ENCODE results near the gene MAN1C1. TPM values are rescaled to one million over a fixed set of nuclear protein-coding genes. Genes with fewer than 3 reads are reported as not detected.

The MAN1C1 gene
- total RNA-seq, 1 experiment from 2014 or later = 1.2 TPM

GRCh38 chr1:25765923-25766589 is 149.5 kb downstream of the MAN1C1 start:
- H3K4me2 ChIP-seq (ENCODE audit: low read length) = no peak overlapping the region
- H3K4me3 ChIP-seq (replicated peaks in 1 of 2; ENCODE audit: low read depth in 1 of 2, low read length in 2 of 2) = no peak overlapping the region
- ATAC-seq (no peak), DNase-seq (ENCODE audit: low read depth, low spot score) (no peak)
- no peaks in the 10 kb centered on the region for H3K27me3 ChIP-seq (ENCODE audit: insufficient read depth, low read length)
- H3K79me2 ChIP-seq (ENCODE audit: insufficient read depth, low read length) = no peaks in the 10 kb centered on the region
- no peaks in the 10 kb centered on the region for H3K4me1 ChIP-seq (ENCODE audit: control insufficient read depth in 1 of 2, insufficient read depth in 2 of 2, low read length in 2 of 2)
- ChIA-PET RAD21 (ENCODE audit: low non-redundant PET in 1 of 2, low total read pairs in 2 of 2, uncharacterized antibody in 2 of 2, unreplicated experiment in 2 of 2) (no interaction called here), POLR2A (no interaction called here), CTCF (no interaction called here)
- no peaks in the 10 kb centered on the region for H3K9me2 ChIP-seq (ENCODE audit: insufficient read depth)
- no peaks in the 10 kb centered on the region for H3K36me3 ChIP-seq (ENCODE audit: control insufficient read depth in 1 of 2, insufficient read depth in 2 of 2, low read length in 2 of 2)
- no peak overlapping the region for H3K27ac ChIP-seq (ENCODE audit: low read depth, low read length)
- H3K9me3 ChIP-seq (ENCODE audit: control insufficient read depth in 1 of 2, insufficient read depth in 1 of 2, low read depth in 1 of 2, low read length in 2 of 2) = no peaks in the 10 kb centered on the region
- TF ChIP-seq ELF1 (IDR thresholded peaks at IDR 0.05; ENCODE audit: borderline replicate concordance, low read depth) (no peak), FOSL1 (IDR thresholded peaks at IDR 0.05; ENCODE audit: low read depth) (no peak), EZH2phosphoT487 (IDR thresholded peaks at IDR 0.05; ENCODE audit: borderline replicate concordance) (no peak), RAD21 (IDR thresholded peaks at IDR 0.05; ENCODE audit: low read depth) (no peak), EZH2 (IDR thresholded peaks at IDR 0.05) (no peak), ZBTB33 (IDR thresholded peaks at IDR 0.05; ENCODE audit: extremely low read depth, insufficient replicate concordance, low read length) (no peak), SP1 (IDR thresholded peaks at IDR 0.05; ENCODE audit: low read depth) (no peak), REST (IDR thresholded peaks at IDR 0.05; ENCODE audit: low read depth) (no peak), ZFX (IDR thresholded peaks at IDR 0.05) (no peak), ZNF274 (IDR thresholded peaks at IDR 0.05; ENCODE audit: low read depth, low read length) (no peak), SIN3A (IDR thresholded peaks at IDR 0.05; ENCODE audit: low read depth) (no peak), CBX3 (IDR thresholded peaks at IDR 0.05; ENCODE audit: low read depth) (no peak)
- no peaks in the 10 kb centered on the region for H4K20me1 ChIP-seq (ENCODE audit: insufficient read depth)
- BruUV-seq (replicated peaks) = no TSS peak
- H2AFZ ChIP-seq (ENCODE audit: low read depth, low read length, poor library complexity, severe bottlenecking) = no peak overlapping the region
- intact Hi-C loops (cut with micrococcal nuclease) = no loop called here
- H3K9ac ChIP-seq (ENCODE audit: low read length) = no peak overlapping the region

Data from HCT116 (cell line).